Measurements from ENCODE around the gene GRB14.

DNA sequence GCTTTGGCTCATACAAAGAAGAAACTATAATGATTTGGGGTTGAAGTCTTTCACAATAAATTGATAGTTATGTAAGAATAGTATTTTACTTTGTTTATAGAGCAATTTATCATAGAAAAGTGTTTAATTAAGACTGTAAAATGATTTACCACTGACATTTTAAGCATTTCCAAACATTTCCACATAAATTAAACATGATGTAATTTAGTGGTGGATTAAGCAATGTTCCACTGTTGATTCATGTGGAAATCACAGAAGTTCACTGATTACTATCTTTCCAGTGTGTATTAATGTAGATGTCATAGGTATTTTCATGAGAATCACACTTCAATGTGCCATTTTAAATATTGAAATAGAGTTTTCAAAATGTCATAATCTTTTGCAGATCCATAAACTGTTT lies 40.1 kb upstream of the GRB14 start:
- TF ChIP-seq, protein P1, sequence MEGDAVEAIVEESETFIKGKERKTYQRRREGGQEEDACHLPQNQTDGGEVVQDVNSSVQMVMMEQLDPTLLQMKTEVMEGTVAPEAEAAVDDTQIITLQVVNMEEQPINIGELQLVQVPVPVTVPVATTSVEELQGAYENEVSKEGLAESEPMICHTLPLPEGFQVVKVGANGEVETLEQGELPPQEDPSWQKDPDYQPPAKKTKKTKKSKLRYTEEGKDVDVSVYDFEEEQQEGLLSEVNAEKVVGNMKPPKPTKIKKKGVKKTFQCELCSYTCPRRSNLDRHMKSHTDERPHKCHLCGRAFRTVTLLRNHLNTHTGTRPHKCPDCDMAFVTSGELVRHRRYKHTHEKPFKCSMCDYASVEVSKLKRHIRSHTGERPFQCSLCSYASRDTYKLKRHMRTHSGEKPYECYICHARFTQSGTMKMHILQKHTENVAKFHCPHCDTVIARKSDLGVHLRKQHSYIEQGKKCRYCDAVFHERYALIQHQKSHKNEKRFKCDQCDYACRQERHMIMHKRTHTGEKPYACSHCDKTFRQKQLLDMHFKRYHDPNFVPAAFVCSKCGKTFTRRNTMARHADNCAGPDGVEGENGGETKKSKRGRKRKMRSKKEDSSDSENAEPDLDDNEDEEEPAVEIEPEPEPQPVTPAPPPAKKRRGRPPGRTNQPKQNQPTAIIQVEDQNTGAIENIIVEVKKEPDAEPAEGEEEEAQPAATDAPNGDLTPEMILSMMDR (IDR thresholded peaks at IDR 0.05), result no peak
- TF ChIP-seq POLR2A (IDR thresholded peaks at IDR 0.05), result no peak

Data from uterus (tissue), 2 donors.